Caco-2 (cell line): ENCODE results near the gene ACYP2. TPM values are rescaled to one million over a fixed set of nuclear protein-coding genes. Genes with fewer than 3 reads are reported as not detected.
A peak's percentile ranks its signal among the peaks of the same experiment; 100 is the strongest.

ENCODE experiments used
- BruUV-seq: library from RNA; stranded (reverse); fragments of 400-500 nt; replicated peaks from 2 replicates; lab custom pipeline; 2021; lab: Mats Ljungman, UMichigan
- CTCF ChIA-PET: fragments of 300-600 bp; sonication (Branson Sonifier 250); formaldehyde crosslinking; loops from one replicate; lab custom pipeline; 2022; ENCODE audit warnings: antibody characterized with exemption; lab: Charles Lee
- POLR2A ChIA-PET: fragments of 300-600 bp; sonication (Branson Sonifier 250); formaldehyde crosslinking; loops from one replicate; lab custom pipeline; 2022; ENCODE audit warnings: antibody characterized with exemption; lab: Charles Lee
- DNase-seq, 2 experiments: peaks; one replicate each; pipeline versions ENCODE4 v3.0.0 to v3.0.0-alpha.2; 2020 to 2022
- H3K27me3 ChIP-seq: replicated peaks from 2 replicates; pipeline ENCODE4 v1.6.0; 2011; ENCODE audit warnings: low read length; ENCODE audit not compliant: control insufficient read depth, insufficient read depth
- H3K36me3 ChIP-seq: 2 replicates; pipeline ENCODE4 v1.5.1; 2011; ENCODE audit warnings: low read length; ENCODE audit not compliant: control insufficient read depth, insufficient read depth
- H3K4me1 ChIP-seq: fragments of 250-450 bp; sonication (Bioruptor Pico); 2 replicates; pipeline ENCODE4 v1.5.1; 2020; ENCODE audit warnings: mild to moderate bottlenecking
- H3K4me3 ChIP-seq: 2 replicates; pipeline ENCODE4 v1.5.1; 2011; ENCODE audit warnings: low read depth, mild to moderate bottlenecking, control low read depth, low read length
- H3K9me3 ChIP-seq: fragments of 250-450 bp; sonication (Bioruptor Pico); 2 replicates; pipeline ENCODE4 v1.5.1; 2020; ENCODE audit warnings: mild to moderate bottlenecking, moderate library complexity
- H3K27ac Mint-ChIP-seq: one replicate; pipeline ENCODE4 v1.8.0; 2022; ENCODE audit warnings: mixed read lengths; ENCODE audit not compliant: unreplicated experiment
- H3K27me3 Mint-ChIP-seq: one replicate; pipeline ENCODE4 v1.8.0; 2022; ENCODE audit warnings: mixed read lengths; ENCODE audit not compliant: insufficient read depth, unreplicated experiment
- H3K36me3 Mint-ChIP-seq: one replicate; pipeline ENCODE4 v1.8.0; 2022; ENCODE audit warnings: mild to moderate bottlenecking, mixed read lengths; ENCODE audit not compliant: insufficient read depth, unreplicated experiment
- H3K4me1 Mint-ChIP-seq: one replicate; pipeline ENCODE4 v1.8.0; 2022; ENCODE audit warnings: low read depth, mixed read lengths; ENCODE audit not compliant: unreplicated experiment
- H3K4me3 Mint-ChIP-seq: one replicate; pipeline ENCODE4 v1.8.0; 2022; ENCODE audit warnings: mild to moderate bottlenecking, moderate library complexity, mixed read lengths; ENCODE audit not compliant: unreplicated experiment
- H3K9me3 Mint-ChIP-seq: one replicate; pipeline ENCODE4 v1.8.0; 2022; ENCODE audit warnings: mixed read lengths; ENCODE audit not compliant: unreplicated experiment
- CTCF ChIP-seq, 2 experiments: fragments of 200-600 bp in 1 of 2; IDR thresholded peaks; 1 replicate in 1 of 2; 2 replicates in 1 of 2; pipeline versions ENCODE4 v1.5.1 to v1.8.0; 2011 to 2022; ENCODE audit warnings: antibody characterized with exemption in 1 of 2, control low read depth in 1 of 2, inconsistent platforms in 1 of 2, low read depth in 1 of 2, low read length in 1 of 2, mild to moderate bottlenecking in 1 of 2, moderate library complexity in 1 of 2; ENCODE audit not compliant: insufficient read depth in 1 of 2, severe bottlenecking in 1 of 2, unreplicated experiment in 1 of 2
- intact Hi-C: fragments of 100-400 bp; cut with micrococcal nuclease; formaldehyde crosslinking; loops from one replicate; pipeline ENCODE4 v1.10.0; 2022; ENCODE audit not compliant: unreplicated experiment
- total RNA-seq: library from RNA; stranded (reverse); gene quantifications from 2 replicates; pipeline ENCODE4 v1.2.3, GENCODE V29; 2022

ACYP2 gene
- total RNA-seq, 1 experiment from 2014 or later: 4.1 TPM

- BruUV-seq: no TSS peak
- Mint-ChIP-seq H3K27me3 (no peaks in the 10 kb centered on the region), H3K27ac (peak overlapping the region; percentile 6), H3K36me3 (no peaks in the 10 kb centered on the region), H3K4me3 (peak overlapping the region; percentile 31), H3K9me3 (peaks cover 12% of the 10 kb centered on the region), H3K4me1 (peaks cover 14% of the 10 kb centered on the region)
- H3K27me3 ChIP-seq: no peaks in the 10 kb centered on the region
- no peaks in the 10 kb centered on the region for H3K36me3 ChIP-seq
- H3K4me3 ChIP-seq: no peak overlapping the region
- ChIA-PET POLR2A (no interaction called here), CTCF (no interaction called here)
- no peak for DNase-seq
- H3K4me1 ChIP-seq: peaks cover 18% of the 10 kb centered on the region
- H3K9me3 ChIP-seq: no peaks in the 10 kb centered on the region
- TF ChIP-seq CTCF (IDR thresholded peaks at IDR 0.05; ENCODE audit: insufficient read depth in 1 of 2, low read depth in 1 of 2, low read length in 1 of 2, severe bottlenecking in 1 of 2, unreplicated experiment in 1 of 2): no peak
- intact Hi-C loops: no loop called here
Observed at GRCh38 chr2:54247115-54247514, 131.7 kb downstream of the ACYP2 start.

- H3K4me3 ChIP-seq: no peak overlapping the region
- no peak for TF ChIP-seq CTCF (IDR thresholded peaks at IDR 0.05; ENCODE audit: insufficient read depth in 1 of 2, low read depth in 1 of 2, low read length in 1 of 2, severe bottlenecking in 1 of 2, unreplicated experiment in 1 of 2)
- H3K4me3 Mint-ChIP-seq: no peak overlapping the region
- ChIA-PET POLR2A (no interaction called here), CTCF (no interaction called here)
- peaks cover 18% of the 10 kb centered on the region for H3K4me1 ChIP-seq
- H3K9me3 ChIP-seq: no peaks in the 10 kb centered on the region
- no peaks in the 10 kb centered on the region for H3K36me3 Mint-ChIP-seq
- no peak overlapping the region for H3K27ac Mint-ChIP-seq
- H3K27me3 ChIP-seq: no peaks in the 10 kb centered on the region
- peaks cover 14% of the 10 kb centered on the region for H3K4me1 Mint-ChIP-seq
- no peaks in the 10 kb centered on the region for H3K36me3 ChIP-seq
- intact Hi-C loops: no loop called here
- H3K9me3 Mint-ChIP-seq: peaks cover 12% of the 10 kb centered on the region
- H3K27me3 Mint-ChIP-seq: no peaks in the 10 kb centered on the region
- no TSS peak for BruUV-seq
- no peak for DNase-seq
Observed at GRCh38 chr2:54249629-54250028, 134.2 kb downstream of the ACYP2 start.

GRCh38 chr2:54254180-54254579, 138.8 kb downstream of the ACYP2 start:
- no peak for DNase-seq
- intact Hi-C loops: no loop called here
- H3K4me3 ChIP-seq: no peak overlapping the region
- H3K9me3 ChIP-seq: no peaks in the 10 kb centered on the region
- no peaks in the 10 kb centered on the region for H3K27me3 ChIP-seq
- H3K27me3 Mint-ChIP-seq: no peaks in the 10 kb centered on the region
- H3K27ac Mint-ChIP-seq: no peak overlapping the region
- no TSS peak for BruUV-seq
- H3K4me1 Mint-ChIP-seq: peaks cover 8% of the 10 kb centered on the region
- TF ChIP-seq CTCF (IDR thresholded peaks at IDR 0.05; ENCODE audit: insufficient read depth in 1 of 2, low read depth in 1 of 2, low read length in 1 of 2, severe bottlenecking in 1 of 2, unreplicated experiment in 1 of 2): peak in 1 of 2 experiments; percentile 7
- no peak overlapping the region for H3K4me3 Mint-ChIP-seq
- no peaks in the 10 kb centered on the region for H3K36me3 ChIP-seq
- CTCF ChIA-PET: no interaction called here
- H3K4me1 ChIP-seq: 0 out of 2 replicates have a peak, but pooled peaks cover 7% of the 10 kb centered on the region
- POLR2A ChIA-PET: no interaction called here
- H3K36me3 Mint-ChIP-seq: no peaks in the 10 kb centered on the region
- no peaks in the 10 kb centered on the region for H3K9me3 Mint-ChIP-seq
